H1 (cell line): ENCODE data around the gene GMPPA.

ENCODE experiments used
- CTCF ChIP-seq, 3 experiments: IDR thresholded peaks; 1 replicate in 2 of 3; 2 replicates in 1 of 3; pipeline versions ENCODE4 v1.5.1 to v1.6.1; 2011; ENCODE audit warnings: low read length in 3 of 3, mild to moderate bottlenecking in 3 of 3, inconsistent platforms in 2 of 3, low read depth in 1 of 3, moderate library complexity in 1 of 3; ENCODE audit not compliant: insufficient read depth in 1 of 3; ENCODE audit errors: control extremely low read depth in 1 of 3
- EZH2 ChIP-seq: fragments of 200-600 bp; sonication (generic); IDR thresholded peaks from 2 replicates; pipeline ENCODE4 v1.7.1; 2012; ENCODE audit warnings: low read depth, mild to moderate bottlenecking, moderate library complexity, low read length, inconsistent platforms; ENCODE audit not compliant: severe bottlenecking
- GTF2F1 ChIP-seq: IDR thresholded peaks from 2 replicates; pipeline ENCODE4 v1.6.1; 2012; ENCODE audit warnings: low read depth, low read length, improper control_type of control experiment, borderline replicate concordance
- HDAC2 ChIP-seq, 2 experiments: fragments of 300-600 bp in 1 of 2; sonication (generic) in 1 of 2; IDR thresholded peaks; 2 replicates each; pipeline ENCODE4 v1.6.1; 2011 to 2012; ENCODE audit warnings: low read depth in 2 of 2, low read length in 2 of 2, mild to moderate bottlenecking in 2 of 2, moderate library complexity in 2 of 2, borderline replicate concordance in 1 of 2, inconsistent platforms in 1 of 2
- RAD21 ChIP-seq, 2 experiments: IDR thresholded peaks in 1 of 2; conservative IDR thresholded peaks in 1 of 2; 2 replicates each; pipeline ENCODE4 v1.6.1; 2011; ENCODE audit warnings: low read depth in 2 of 2, low read length in 2 of 2, improper control_type of control experiment in 1 of 2, inconsistent platforms in 1 of 2, mild to moderate bottlenecking in 1 of 2, moderate library complexity in 1 of 2
- RFX5 ChIP-seq: IDR thresholded peaks from 2 replicates; pipeline ENCODE4 v1.6.1; 2011; ENCODE audit warnings: low read depth, low read length, improper control_type of control experiment, borderline replicate concordance
- TAF1 ChIP-seq: IDR thresholded peaks from 2 replicates; pipeline ENCODE4 v1.6.1; 2011; ENCODE audit warnings: mild to moderate bottlenecking, low read depth, low read length
- TEAD4 ChIP-seq: IDR thresholded peaks from 2 replicates; pipeline ENCODE4 v1.6.1; 2012; ENCODE audit warnings: low read depth, low read length, inconsistent platforms, mixed read lengths
- USF2 ChIP-seq: IDR thresholded peaks from 2 replicates; pipeline ENCODE4 v1.6.1; 2011; ENCODE audit warnings: low read length, improper control_type of control experiment

DNA sequence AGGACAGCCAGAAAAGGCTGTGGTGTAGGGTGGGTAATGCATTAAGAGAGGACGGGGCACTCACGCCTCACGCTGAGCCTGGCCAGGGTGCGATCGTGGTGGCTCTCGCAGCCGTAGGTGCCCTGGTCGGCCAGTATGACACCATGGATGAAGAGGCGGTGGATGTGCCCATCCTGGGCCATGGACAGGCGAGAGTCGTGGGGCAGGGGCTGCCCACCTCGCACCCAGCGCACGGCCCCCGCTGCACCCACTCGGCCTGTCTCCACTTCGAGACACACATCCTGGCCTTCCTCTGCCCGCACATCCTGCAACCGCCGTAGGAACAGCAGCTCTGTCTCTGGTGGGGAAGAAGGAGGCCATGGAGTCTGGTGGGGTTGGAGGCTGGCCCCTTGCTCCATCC is 57.3 kb downstream of the GMPPA start:
- no peak for TF ChIP-seq TEAD4
- no peak for TF ChIP-seq RAD21 (IDR thresholded peaks at IDR 0.05 in 1 of 2, conservative IDR thresholded peaks at IDR 0.05 in 1 of 2; ENCODE audit: low read depth in 2 of 2, low read length in 2 of 2)
- no peak for TF ChIP-seq CTCF (IDR thresholded peaks at IDR 0.05; ENCODE audit: control extremely low read depth in 1 of 3, insufficient read depth in 1 of 3, low read depth in 1 of 3, low read length in 3 of 3)
- no peak for TF ChIP-seq RFX5
- no peak for TF ChIP-seq USF2
- TF ChIP-seq HDAC2 (IDR thresholded peaks at IDR 0.05; ENCODE audit: borderline replicate concordance in 1 of 2, low read depth in 2 of 2, low read length in 2 of 2): no peak
- no peak for TF ChIP-seq TAF1
- no peak for TF ChIP-seq GTF2F1
- TF ChIP-seq EZH2: no peak
